ENCODE results near the gene PPT1.

- TF ChIP-seq, protein P1, sequence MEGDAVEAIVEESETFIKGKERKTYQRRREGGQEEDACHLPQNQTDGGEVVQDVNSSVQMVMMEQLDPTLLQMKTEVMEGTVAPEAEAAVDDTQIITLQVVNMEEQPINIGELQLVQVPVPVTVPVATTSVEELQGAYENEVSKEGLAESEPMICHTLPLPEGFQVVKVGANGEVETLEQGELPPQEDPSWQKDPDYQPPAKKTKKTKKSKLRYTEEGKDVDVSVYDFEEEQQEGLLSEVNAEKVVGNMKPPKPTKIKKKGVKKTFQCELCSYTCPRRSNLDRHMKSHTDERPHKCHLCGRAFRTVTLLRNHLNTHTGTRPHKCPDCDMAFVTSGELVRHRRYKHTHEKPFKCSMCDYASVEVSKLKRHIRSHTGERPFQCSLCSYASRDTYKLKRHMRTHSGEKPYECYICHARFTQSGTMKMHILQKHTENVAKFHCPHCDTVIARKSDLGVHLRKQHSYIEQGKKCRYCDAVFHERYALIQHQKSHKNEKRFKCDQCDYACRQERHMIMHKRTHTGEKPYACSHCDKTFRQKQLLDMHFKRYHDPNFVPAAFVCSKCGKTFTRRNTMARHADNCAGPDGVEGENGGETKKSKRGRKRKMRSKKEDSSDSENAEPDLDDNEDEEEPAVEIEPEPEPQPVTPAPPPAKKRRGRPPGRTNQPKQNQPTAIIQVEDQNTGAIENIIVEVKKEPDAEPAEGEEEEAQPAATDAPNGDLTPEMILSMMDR (IDR thresholded peaks at IDR 0.05) = no peak
- TF ChIP-seq RFX5 (IDR thresholded peaks at IDR 0.05) = no peak
- TF ChIP-seq CBX2 (IDR thresholded peaks at IDR 0.05; ENCODE audit: borderline replicate concordance, low read depth) = no peak
- TF ChIP-seq MAFK (IDR thresholded peaks at IDR 0.05; ENCODE audit: partially characterized antibody) = no peak
- TF ChIP-seq, protein P2, sequence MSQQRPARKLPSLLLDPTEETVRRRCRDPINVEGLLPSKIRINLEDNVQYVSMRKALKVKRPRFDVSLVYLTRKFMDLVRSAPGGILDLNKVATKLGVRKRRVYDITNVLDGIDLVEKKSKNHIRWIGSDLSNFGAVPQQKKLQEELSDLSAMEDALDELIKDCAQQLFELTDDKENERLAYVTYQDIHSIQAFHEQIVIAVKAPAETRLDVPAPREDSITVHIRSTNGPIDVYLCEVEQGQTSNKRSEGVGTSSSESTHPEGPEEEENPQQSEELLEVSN (IDR thresholded peaks at IDR 0.05; ENCODE audit: borderline replicate concordance, low read depth) = no peak
- no peak for TF ChIP-seq POLR2A (IDR thresholded peaks at IDR 0.05; ENCODE audit: low read length)
- TF ChIP-seq EHMT2 (IDR thresholded peaks at IDR 0.05; ENCODE audit: low read depth) = no peak
These were observed 72.4 kb downstream of the PPT1 start for GRCh38 chr1:40024671-40025070.

All from A549 (cell line).